NCI-H524 treated with DMSO at 0.1 percent for 48 hours (cell line): ENCODE measurements around the gene GALNT14.

Experiments used
- DNase-seq: peaks from one replicate; lab custom pipeline; 2025; lab: John Stamatoyannopoulos, UW

Gene GALNT14

DNA sequence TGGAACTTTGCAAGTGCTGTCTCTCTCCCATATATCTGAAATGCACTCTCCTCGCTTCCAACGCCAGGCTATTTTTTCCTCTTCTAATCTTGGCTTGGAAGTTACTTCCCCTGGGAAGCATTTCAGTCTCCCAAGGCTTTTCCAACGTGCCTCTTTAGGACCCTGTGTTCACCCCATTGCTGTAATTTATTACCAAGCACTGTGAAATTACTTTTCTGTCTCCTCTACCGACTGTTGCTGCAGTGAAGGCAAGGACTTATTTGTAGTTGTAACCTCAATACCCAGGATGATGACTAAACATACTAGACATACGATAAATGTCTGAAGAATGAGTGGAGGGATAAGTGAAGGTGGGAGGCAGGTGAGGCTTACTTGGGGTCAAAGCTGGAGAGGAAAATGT, 163.7 kb downstream of the GALNT14 start:
- DNase-seq, result no peak

DNA sequence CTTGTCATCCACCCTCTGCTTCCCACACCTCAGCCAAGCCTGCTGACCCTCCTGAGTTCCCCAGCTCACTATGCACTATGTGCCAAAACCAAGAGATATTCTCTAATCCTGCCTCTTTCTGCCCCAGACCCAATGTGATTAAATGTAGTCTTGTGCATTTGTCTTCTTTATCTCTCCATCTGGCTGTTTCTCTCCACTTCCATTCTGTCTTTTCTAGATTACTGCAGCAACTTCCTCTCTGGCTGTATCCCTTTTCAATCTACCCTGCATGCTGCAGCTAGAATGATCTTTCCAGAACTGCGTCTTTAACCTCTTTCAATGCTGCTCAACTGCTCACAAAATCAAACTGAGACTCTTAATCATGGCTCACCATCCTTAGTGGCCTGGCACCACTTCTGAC, 164.1 kb downstream of the GALNT14 start:
- no peak for DNase-seq

DNA sequence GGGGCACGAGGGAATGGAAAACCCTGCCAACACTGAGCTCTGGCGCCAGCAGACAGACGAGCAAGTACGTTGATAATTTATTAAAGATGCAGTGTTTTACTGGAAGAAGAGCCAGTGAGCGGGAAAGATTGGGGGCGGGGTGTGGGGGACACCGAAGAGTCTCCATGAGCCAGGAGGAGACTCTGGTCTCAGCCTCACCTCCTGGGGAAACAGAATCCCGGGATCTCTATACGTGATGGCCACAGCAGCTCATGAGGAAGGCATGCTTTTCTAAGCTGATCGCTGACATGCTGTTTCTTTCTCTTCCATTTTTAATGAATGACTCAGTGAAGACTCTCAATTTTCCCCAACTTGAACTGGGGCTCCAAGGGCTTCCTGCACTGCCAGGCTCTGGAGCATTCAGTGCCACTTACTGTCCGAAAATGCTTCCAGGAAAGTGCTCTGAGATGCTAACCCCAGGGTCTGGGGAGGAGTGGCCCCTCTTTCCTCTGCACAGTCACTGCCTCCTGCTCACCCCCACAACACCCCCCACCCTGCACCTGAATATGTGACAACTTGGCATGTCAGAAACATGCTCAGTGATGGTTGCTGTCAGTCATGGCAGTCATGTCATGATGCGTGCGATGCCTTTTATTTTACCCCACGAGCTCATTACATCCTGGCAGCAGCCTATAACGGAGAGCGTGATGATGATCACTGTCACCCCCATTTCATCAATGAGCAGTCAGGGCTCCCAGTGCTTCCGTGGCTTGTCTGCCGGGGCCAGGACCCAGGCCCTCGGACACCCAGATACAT, 166.8 kb downstream of the GALNT14 start:
- DNase-seq, result no peak

DNA sequence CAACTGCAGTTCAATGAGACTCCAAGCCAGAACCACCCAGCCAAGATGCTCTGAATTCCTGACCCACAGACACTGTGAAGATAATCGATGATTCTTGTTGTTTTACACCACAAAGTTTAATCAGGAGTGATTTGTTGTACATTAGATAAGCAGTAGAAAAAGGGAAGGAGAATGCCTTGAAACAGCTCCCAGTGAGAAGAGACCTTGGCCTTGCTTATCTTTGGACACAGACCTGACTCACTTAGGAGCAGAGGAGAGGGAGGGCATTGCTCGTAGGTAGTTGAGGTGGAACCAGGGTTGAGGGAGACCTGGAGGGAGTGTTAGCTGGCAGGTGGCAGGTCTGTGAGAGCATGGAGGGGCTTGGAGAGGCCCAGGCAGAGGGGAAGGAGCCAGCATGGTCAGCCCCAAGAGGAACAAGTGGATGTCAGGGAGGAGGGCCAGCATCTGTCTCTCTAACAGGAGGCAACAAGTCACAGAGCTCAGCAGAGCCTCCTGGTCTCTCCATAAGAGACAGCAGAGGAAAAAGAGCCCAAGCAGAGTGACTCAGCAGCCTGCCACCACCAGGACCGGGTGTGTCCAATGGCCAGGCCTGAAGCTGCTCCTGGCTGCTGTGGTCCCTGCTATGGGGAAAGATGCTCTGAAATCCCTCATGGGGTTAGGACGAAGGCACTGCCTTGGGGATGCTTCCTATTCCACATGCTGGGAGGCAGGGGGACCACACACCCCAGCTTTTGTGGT, 169.4 kb downstream of the GALNT14 start:
- DNase-seq, result no peak

DNA sequence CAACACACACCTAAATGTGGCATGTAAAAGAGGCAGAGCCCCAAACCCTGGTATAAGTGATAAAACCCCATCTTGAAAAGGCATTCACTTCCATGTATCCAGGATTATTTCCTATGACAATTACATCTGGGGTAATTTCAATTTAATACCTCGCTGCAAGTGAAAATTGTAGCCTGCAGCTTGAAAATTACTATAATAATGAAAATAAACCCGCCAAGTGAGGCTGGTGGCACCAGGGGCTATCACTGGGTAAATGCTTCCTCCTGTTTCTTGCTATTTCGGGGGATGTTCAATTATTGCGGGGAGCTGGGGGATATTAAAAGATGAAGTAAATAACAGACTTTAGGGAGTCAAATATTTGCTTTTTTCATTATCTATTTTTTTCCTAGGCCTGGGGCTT, 171.5 kb downstream of the GALNT14 start:
- DNase-seq, result no peak

DNA sequence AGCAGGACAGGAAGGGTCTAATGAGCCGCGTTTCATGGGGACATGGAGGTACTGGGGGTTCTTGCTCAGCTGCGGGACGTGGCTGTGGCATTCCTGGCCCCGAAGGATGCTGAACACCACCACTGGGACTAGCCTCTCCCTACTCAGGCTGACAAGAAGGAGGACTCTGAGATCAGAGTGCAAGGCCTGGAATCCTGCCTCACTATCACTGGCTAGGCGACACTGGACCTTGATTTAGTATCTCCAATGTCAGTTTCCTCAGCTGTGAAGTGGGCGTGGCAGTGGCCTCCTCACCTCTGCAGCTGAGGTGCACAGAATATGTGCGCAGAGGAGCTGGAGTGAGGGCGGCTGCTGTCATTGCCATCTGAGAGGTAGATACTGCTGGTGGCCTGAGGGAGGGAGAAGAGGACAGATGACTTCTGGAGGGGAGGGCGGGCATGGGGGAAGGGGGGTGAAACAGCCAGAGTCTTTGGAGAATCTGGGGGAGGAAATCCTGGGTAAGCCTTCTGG, 173.2 kb downstream of the GALNT14 start:
- no peak for DNase-seq

DNA sequence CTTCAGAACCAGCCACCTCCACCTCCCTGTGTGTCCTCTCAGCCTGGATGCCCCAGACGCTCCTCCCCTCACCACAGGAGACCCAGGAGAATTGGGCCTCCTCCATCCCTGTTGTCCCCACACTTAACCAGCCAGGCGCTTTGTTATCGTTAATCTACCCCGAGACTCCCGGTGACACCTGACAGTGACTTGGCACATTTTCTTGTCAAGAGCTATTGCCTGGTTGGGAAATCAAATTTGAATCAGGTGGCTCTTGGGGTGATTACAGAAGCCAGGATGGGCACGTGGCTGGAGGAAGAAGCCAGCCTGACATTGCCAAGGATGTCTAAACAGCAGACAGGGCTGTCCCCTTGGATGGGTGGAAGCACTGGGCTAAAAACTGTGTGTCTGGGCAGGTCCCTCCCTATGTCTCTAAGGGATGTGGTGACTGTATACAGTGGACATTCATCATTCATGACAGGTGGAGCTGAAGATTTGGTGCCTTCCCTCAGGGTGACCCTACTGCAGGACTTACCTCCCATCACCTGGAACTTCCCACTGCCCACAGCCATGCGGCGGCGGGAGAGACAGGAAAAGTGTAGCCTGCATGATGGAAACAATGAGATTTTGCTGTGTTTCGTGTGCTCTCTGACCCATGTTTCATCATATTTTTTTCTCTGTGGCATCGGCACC, 173.8 kb downstream of the GALNT14 start:
- DNase-seq, result no peak

DNA sequence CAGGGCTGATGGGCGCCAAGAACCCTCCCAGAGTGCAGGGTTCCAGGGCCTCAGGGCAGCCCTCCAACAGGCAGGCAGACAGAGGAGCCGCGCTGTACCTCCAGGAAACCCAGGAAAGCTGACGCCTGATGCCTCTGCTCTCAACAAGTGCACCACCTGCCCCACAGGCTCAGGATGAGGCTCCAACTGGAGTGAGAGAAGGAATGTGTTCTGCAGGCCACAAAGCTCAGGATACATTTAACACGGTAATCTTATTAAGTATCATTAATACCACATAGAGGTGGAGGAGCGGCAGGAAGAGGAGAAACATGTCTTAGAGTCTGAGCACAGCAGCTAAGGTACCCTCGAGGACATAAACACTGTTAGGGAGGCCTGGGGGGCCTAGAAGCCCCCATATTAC, 175.1 kb downstream of the GALNT14 start:
- DNase-seq, result peak; percentile 30

DNA sequence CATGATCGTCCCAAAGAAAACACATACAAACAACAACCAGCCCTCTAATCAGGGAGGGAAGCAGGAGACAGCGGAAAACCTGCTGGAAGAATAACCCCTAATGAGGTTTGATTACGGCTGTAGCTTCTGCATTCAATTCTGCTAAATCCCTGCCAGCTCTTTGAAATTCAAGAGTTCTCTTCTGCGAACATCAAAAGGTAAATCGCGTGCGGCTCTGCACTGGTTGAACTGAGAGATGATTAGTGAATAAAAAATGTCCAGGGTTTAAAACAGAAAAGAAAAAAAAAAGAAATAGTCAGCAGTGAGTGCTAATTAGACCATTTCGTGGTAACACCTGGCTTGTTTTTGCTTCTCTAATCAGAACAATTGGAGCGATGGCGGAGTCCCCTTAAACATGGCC, 178.0 kb downstream of the GALNT14 start:
- no peak for DNase-seq

DNA sequence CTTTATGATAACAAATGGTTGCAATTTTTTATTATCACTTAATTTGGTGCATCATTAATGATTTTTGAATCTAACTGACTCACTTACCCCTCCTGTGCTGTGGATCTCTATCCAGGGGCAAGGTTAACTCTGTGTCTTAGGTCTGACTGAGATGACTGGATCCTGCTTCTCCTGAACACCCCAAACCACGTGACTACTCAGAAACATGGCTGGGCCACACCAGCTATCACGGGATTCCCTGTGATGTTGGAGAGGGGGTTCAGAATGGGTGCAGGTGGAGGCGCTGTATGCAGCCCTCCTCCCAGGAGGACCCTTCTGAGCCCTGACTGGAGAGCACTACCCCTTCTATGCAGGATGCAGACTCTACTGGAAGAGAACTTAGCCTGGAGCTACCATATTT, 178.6 kb downstream of the GALNT14 start:
- no peak for DNase-seq

DNA sequence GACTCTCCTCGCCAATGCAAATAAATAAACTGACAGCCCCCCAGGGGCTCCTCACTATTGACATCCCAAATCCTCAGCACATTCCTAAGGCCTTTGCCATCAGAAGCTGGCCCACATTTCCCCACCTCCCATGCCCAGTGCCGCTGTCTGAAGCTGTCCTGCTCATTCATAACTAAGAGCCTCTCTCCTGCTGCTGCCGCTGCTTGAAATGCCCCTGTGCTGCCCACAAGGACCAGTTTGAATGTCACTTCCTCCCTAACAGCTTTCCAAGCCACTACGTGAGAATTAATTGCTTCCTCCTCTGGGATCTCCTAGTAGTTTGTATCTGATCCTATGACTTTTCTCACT, 179.3 kb downstream of the GALNT14 start:
- no peak for DNase-seq

DNA sequence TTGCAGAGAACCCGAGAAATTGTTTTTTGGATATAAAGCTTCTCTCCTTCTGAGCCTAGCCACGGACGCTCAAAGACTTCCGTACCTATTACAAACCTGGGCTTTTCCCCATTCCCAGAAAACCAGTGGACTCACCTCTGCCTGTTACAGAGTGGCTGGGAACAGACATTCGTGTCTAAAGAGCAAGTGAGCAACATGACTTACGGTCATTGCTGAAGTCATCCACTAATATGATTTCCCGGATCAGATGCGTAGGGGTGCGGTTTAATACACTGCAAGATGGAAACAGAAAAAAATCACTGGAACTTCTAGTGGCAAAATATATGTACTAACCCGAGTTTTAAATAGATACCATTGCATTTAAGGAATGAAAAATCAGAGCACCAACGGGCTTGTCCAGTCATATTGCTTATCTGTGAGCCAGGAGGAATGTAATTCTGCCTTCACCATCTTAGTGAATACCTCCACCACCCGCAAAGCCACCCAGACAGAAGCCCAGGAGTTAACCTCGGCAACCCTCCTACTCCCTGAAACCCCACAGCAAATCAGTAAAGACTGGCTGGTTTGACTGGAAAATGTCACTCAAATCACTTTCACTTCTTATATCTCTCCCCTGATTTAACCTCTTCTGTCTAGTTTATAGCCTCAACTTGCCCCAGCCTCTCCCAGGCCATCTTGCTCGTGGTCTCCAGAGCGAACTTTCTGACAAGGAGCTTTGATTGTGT, 179.9 kb downstream of the GALNT14 start:
- no peak for DNase-seq

DNA sequence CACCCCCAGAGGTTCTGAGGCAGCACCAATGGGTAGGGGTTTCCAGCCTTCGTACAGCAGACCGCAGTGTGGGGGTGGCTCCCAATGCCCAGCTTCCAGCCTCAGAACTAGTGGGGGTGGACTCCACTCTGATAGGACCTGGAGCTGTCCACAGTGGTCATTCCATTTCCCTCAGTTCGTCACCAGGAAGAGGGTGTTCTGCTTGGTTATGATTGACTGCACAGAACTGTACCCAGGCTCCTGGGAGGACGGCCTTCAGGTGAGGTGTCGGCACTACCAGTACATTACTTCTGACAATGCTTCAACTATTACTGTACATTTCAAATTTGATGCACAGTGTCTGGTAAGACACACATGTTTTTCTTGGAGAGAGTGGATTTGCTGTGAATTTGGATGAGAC, 180.6 kb downstream of the GALNT14 start:
- DNase-seq, result no peak

DNA sequence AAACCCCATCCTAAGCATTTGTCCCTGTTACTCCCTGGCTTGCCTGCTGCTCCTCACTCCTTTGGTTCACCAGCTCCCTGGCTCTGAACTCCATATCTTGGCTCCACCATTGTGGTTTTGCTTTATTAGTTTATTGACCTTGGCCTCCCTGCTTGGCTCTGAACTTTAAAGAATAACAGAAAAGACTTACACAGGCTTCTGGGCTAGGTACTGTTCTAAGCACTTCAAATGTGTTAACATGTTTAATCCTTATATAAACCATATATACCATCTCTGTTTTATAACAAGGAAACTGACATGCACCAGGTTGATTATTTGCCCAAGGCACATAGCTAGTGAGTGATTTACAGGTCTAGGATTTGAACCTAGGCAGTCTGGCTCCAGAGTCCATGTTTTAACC, 181.2 kb downstream of the GALNT14 start:
- DNase-seq, result no peak

DNA sequence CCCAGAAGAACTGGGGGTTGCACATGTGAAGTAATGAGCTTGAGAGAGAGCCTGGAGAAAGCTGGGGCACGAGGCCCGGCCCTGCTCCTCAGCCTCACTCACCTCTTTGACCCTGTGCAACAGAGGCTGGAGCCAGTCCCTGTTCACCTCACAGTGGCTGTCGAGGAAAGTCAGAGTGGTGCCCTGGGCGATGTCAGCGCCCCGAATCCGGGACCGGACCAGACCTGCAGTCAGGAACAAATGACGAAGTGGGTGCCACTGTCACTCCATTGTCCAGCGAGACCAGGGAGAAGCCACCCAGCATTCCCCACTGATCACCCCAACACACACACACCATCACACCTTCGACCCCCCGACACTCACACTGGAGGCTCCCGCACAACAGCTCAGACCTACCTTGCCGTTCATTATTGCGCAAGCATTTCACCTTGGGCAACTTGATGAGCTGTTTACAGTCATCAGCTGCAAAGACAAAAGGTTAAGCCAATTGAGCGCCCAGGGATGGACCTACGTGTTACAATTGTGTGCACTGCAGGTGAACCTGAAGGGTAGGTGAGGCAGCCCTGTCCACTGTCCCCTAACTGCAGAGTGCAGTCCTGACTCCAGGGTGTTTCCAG, 182.6 kb downstream of the GALNT14 start:
- DNase-seq, result no peak

DNA sequence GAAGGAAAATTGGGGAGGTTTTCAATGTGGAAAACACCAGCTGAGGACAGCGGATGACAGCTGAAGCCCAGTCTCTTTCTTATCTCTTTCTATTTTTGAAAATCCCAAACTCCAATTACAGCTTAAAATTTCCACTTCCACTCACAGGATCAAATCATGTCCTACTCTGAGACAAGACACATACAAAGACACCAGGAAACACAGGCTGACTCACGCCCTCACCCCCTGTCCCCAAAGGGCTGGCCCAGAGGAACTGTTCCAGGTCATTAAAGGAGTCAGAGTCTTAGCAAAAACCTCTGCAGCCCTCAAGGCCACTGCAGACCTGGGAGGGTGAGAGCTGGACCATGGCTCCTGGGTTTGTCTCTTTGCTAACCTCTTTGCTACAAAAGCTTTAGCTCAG, 187.9 kb downstream of the GALNT14 start:
- no peak for DNase-seq

DNA sequence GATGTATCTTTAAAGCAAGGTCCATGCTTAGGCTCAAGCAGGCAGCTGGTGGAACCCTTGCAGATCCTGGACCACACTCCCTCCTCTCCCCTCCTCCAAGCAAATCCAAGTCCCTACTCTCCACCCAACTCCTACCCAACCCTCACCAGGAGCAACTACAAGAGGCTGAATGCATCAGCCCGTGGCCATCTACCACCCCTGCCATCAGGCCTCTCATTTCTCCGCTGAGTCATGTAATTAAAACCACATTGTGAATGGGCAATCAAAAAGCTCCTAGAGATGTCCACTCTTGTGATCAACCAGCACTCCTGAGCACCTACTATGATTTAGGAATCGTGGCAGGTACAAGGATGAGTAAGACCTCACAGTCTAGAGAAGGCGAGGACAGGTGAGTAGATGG, 188.8 kb downstream of the GALNT14 start:
- DNase-seq, result no peak

DNA sequence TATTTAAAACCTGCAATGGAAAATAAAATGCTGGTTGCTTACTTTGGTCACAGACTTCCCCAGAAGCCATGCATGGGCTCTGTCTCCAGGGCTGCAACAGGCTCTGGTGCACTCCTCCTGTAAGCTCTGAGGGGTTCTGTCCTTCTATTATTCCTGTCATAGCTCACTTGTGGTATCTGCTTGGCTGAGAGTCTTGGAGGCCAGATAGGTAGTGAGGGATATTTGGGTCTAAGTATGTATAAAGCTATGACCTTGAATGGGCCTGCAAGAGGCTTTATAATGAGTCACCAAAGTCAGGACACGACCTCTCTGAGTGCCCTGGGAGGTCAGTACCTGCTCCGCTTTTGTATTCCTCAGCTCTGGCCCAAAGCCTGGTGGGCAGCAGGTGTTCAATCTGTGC, 189.4 kb downstream of the GALNT14 start:
- no peak for DNase-seq

DNA sequence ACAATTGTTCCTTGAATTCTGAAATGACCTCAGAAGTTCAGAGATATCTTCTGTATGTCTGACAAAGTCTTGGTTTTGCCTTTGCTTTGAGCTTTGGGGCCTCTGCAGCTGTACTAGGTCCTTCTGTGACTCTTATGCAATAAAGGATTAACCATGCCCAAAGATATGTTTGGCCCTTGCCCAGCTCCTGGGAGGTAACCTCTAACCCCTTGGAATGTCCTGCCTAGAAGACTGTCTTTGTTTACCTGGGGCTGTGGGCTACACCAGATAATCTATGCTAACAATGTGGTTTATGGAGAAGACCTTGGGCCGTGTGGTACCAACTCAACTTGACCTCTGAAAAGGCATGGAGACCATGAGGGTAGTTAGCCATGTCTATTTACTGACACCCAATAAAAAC, 190.1 kb downstream of the GALNT14 start:
- DNase-seq, result no peak

DNA sequence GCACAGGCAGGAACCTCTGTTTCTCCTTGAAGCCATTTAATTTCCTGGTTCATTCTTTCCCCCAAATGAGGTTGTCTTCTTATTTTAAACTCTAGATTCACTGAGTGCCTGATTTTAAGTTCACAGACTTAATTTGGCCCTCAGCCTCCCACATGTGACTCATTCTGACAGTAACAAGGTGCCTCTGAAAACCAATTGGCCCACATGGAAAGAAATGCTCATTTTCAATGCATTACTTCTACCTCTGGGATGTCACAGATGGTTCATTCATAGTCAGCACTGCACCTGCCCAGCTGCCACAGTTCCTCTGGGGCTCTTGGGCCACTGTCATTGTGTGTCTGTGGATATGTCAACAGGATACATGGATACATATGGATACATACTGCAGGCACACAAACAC, 190.6 kb downstream of the GALNT14 start:
- no peak for DNase-seq

DNA sequence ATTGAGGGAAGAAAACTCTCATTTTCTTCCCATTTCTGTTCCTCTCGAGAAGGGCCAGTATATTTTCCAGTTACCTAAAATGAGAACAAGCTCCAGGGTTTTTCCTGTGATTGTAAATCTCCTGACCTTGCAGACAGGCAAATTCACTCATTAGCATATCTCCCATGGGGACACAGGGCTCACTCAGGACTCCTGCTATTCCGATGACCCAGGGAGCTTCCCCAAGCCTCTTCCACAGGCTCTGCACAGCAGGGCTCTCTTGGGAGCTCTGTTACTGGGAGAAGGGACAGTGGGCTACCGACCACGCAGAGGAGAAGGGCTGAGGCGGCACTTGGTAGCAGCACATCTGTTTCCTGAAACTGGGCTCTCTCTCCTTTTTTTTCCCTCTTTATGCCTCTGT, 195.8 kb downstream of the GALNT14 start:
- no peak for DNase-seq

DNA sequence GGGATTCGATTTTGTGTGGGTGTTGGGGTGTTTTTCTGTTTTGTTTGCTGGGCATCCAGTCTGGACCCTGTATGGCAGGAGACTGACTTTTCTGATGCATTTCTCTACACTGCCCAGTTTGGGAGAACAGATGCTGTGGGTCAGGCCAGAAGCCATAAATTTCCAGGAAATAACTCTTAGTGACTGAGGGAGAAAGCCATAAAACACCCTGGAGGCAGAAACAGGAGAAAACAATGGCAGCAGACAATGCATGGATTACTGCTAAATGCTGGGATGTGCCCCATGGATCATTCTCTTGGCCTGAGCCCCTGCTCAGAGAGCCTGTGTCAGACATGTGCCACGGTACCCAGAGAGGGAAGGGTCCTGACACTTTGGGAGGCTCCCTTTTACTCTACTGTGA, 197.4 kb downstream of the GALNT14 start:
- DNase-seq, result no peak
